Transverse colon (tissue), 4 donors: ENCODE data around the gene PEX19. TPM values are rescaled to one million over a fixed set of nuclear protein-coding genes. Genes with fewer than 3 reads are reported as not detected.
"Not testable (repeated sequence)": the region's sequence is repeated elsewhere in the genome, so short reads cannot be mapped to it uniquely, and the experiment has no call there.

Experiments
- DNase-seq: peaks from one replicate; pipeline ENCODE4 v3.0.0-alpha.2; 2019
- H3K27ac ChIP-seq, 4 donors: fragments of 200-600 bp; sonication (generic); 2 replicates each; pipeline ENCODE4 v1.5.1; 2016 to 2018; ENCODE audit warnings: inconsistent platforms in 4 of 4
- H3K27me3 ChIP-seq: fragments of 200-600 bp; sonication (generic); 2 replicates; pipeline ENCODE4 v1.5.1; 2017; ENCODE audit warnings: inconsistent platforms
- H3K36me3 ChIP-seq, 4 donors: fragments of 200-600 bp; sonication (generic); 2 replicates each; pipeline ENCODE4 v1.5.1; 2017 to 2019; ENCODE audit warnings: inconsistent platforms in 4 of 4
- H3K4me1 ChIP-seq, 4 donors: fragments of 200-600 bp; sonication (generic); 2 replicates each; pipeline ENCODE4 v1.5.1; 2017 to 2020; ENCODE audit warnings: inconsistent platforms in 4 of 4
- H3K4me3 ChIP-seq, 4 donors: fragments of 200-600 bp; sonication (generic); 1 replicate in 1 of 4; 2 replicates in 3 of 4; pipeline versions ENCODE4 v1.5.1 to v1.6.1; 2017 to 2019; ENCODE audit warnings: inconsistent platforms in 4 of 4
- H3K9me3 ChIP-seq, 2 donors: fragments of 200-600 bp; sonication (generic); 2 replicates each; pipeline ENCODE4 v1.5.1; 2017 to 2019; ENCODE audit warnings: inconsistent platforms in 2 of 2
- CTCF ChIP-seq, 5 experiments: fragments of 200-600 bp in 3 of 5; fragments of 450-650 bp in 2 of 5; sonication (generic) in 3 of 5; IDR thresholded peaks; 1 replicate in 2 of 5; 2 replicates in 3 of 5; pipeline ENCODE4 v1.5.1; 2016 to 2017; ENCODE audit warnings: antibody characterized with exemption in 5 of 5, inconsistent platforms in 3 of 5, mild to moderate bottlenecking in 2 of 5, moderate library complexity in 1 of 5
- EP300 ChIP-seq: sonication (generic); formaldehyde crosslinking; IDR thresholded peaks from one replicate; pipeline ENCODE4 v1.6.1; 2017; ENCODE audit warnings: antibody characterized with exemption, low read depth
- POLR2A ChIP-seq: fragments of 450-650 bp; IDR thresholded peaks from one replicate; pipeline ENCODE4 v1.6.1; 2016; ENCODE audit warnings: antibody characterized with exemption, mild to moderate bottlenecking, moderate library complexity
- POLR2AphosphoS5 ChIP-seq, 3 donors: sonication (generic); formaldehyde crosslinking; IDR thresholded peaks; one replicate each; pipeline ENCODE4 v1.6.1; 2016; ENCODE audit warnings: antibody characterized with exemption in 3 of 3
- WGBS, 2 donors: methylation state at CpG; one replicate each; pipeline ENCODE4 v1.1.5; 2018; ENCODE audit warnings: low coverage in 1 of 2; 5-methylcytosine and 5-hydroxymethylcytosine counted together
- in situ Hi-C, 4 donors: fragments of 200-750 bp; cut with MboI; loops; one replicate each; pipeline versions ENCODE4 v1.15.0 to v1.15.1; 2017; ENCODE audit warnings: low sequenced_read_pairs in 3 of 4, low pct_ligation_motif_present in 1 of 4, low pct_unique_long_range_greater_than_20kb in 1 of 4
- intact Hi-C: fragments of 100-400 bp; cut with DNase I; formaldehyde crosslinking; loops from one replicate; pipeline ENCODE4 v1.15.1; 2023; ENCODE audit warnings: low total_unique reads
- total RNA-seq, 4 donors: library from RNA; depleted of rRNA; stranded (reverse); fragments of >200 nt; gene quantifications; one replicate each; pipeline ENCODE4 v1.1.0, GENCODE V29; 2016

PEX19 gene
- total RNA-seq, 4 donors from 2014 or later = 22.1 to 50.8 (median 32.8) TPM

GRCh38 chr1:160291248-160292220, 6.6 kb upstream of the PEX19 start:
- Histone ChIP-seq H3K9me3 (no peaks in the 10 kb centered on the region), H3K27ac (no peak overlapping the region), H3K4me3 (no peak overlapping the region), H3K4me1 (no peaks in the 10 kb centered on the region), H3K27me3 (no peaks in the 10 kb centered on the region), H3K36me3 (peaks cover 0 to 77% (median 39%) of the 10 kb centered on the region in 4 donors)
- 45 to 72% methylated on average over 4 to 11 of the region's 11 CpGs for WGBS, 2 donors
- TF ChIP-seq CTCF (IDR thresholded peaks at IDR 0.05) (peak; percentile 74 to 85 (median 84)), POLR2A (no peak)
- intact Hi-C loops = loop anchor here (10.0 kb wide), 1 partner anchor 97 kb away; the partner anchor contains the start of gene CASQ1
- peak; percentile 69 for DNase-seq
- in situ Hi-C loops = loop anchor here in 3 of 4 donors (5.0 to 25.0 kb wide), 3 partner anchors 97 to 104 kb away; partner anchors contain the start of gene CASQ1 (in 3 of the 3)

GRCh38 chr1:160287769-160288168, 2.8 kb upstream of the PEX19 start:
- intact Hi-C loops, H3K27ac ChIP-seq, DNase-seq, H3K27me3 ChIP-seq, H3K9me3 ChIP-seq, H3K4me3 ChIP-seq: not testable (repeated sequence)
- Histone ChIP-seq H3K4me1 (peaks cover 11 to 23% (median 14%) of the 10 kb centered on the region in 4 donors), H3K36me3 (peaks cover 0 to 40% (median 19%) of the 10 kb centered on the region in 4 donors)
- in situ Hi-C loops = loop anchor here in 1 of 4 donors (25.0 kb wide), 1 partner anchor 100 kb away; the partner anchor contains the start of gene CASQ1
- WGBS, 2 donors = 86 to 90% methylated on average over 8 to 12 of the region's 12 CpGs

- 89 to 92% methylated on average over 5 to 23 of the region's 23 CpGs for WGBS, 2 donors
- intact Hi-C loops = no loop called here
- Histone ChIP-seq H3K27me3 (no peaks in the 10 kb centered on the region), H3K27ac (peak overlapping the region in 1 of 4 donors; percentile 93), H3K4me1 (peaks cover 11 to 23% (median 14%) of the 10 kb centered on the region in 4 donors), H3K9me3 (no peaks in the 10 kb centered on the region), H3K4me3 (peak overlapping the region in 2 of 4 donors; percentile 86 to 100), H3K36me3 (peaks cover 0 to 37% (median 16%) of the 10 kb centered on the region in 4 donors)
- TF ChIP-seq POLR2AphosphoS5 (IDR thresholded peaks at IDR 0.05) (no peak), EP300 (no peak), CTCF (IDR thresholded peaks at IDR 0.05) (no peak), POLR2A (no peak)
- no peak for DNase-seq
- in situ Hi-C loops = loop anchor here in 1 of 4 donors (25.0 kb wide), 1 partner anchor 98 kb away; the partner anchor contains the start of gene CASQ1
Measured at GRCh38 chr1:160285506-160285905, 573 bp upstream of the PEX19 start.

- Histone ChIP-seq H3K9me3 (no peaks in the 10 kb centered on the region), H3K4me1 (peaks cover 11 to 23% (median 14%) of the 10 kb centered on the region in 4 donors), H3K36me3 (peaks cover 0 to 37% (median 16%) of the 10 kb centered on the region in 4 donors), H3K27ac (peak overlapping the region; percentile 88 to 96 (median 91)), H3K4me3 (peak overlapping the region; percentile 86 to 100 (median 93)), H3K27me3 (no peaks in the 10 kb centered on the region)
- intact Hi-C loops (no loop called here), in situ Hi-C loops (loop anchor here in 1 of 4 donors (25.0 kb wide), 1 partner anchor 97 kb away; the partner anchor contains the start of gene CASQ1)
- DNase-seq = peak; percentile 41
- 1 to 5% methylated on average over 9 to 15 of the region's 15 CpGs for WGBS, 2 donors
- TF ChIP-seq EP300 (no peak), POLR2A (peak; percentile 44), POLR2AphosphoS5 (IDR thresholded peaks at IDR 0.05) (peak in 2 of 3 donors; percentile 67 to 72), CTCF (IDR thresholded peaks at IDR 0.05) (no peak)
Measured at GRCh38 chr1:160284220-160284781, 632 bp downstream of the PEX19 start.
